Astrocyte of the cerebellum (primary cell): ENCODE results near the gene C1QC.

Experiments used
- DNase-seq: peaks from one replicate; pipeline ENCODE4 v3.0.0-alpha.2; 2011; ENCODE audit warnings: low read depth
- H3K4me3 ChIP-seq: 2 replicates; pipeline ENCODE4 v1.5.1; 2011; ENCODE audit warnings: mild to moderate bottlenecking, low read depth, low read length, moderate library complexity
- in situ Hi-C: cut with HindIII; loops from 2 replicates; pipeline ENCODE4 v1.10.0; 2017; ENCODE audit warnings: low sequenced_read_pairs
- TF ChIP-seq, protein P1 (sequence below): IDR thresholded peaks from 2 replicates; pipeline ENCODE4 v1.5.1; 2012; ENCODE audit warnings: low read length, low read depth, moderate library complexity, mild to moderate bottlenecking; ENCODE audit errors: missing control alignments

C1QC gene

GRCh38 chr1:22608361-22608760 lies 35.1 kb upstream of the C1QC start:
- in situ Hi-C loops = no loop called here
- no peak overlapping the region for H3K4me3 ChIP-seq
- DNase-seq = no peak
- TF ChIP-seq, protein P1, sequence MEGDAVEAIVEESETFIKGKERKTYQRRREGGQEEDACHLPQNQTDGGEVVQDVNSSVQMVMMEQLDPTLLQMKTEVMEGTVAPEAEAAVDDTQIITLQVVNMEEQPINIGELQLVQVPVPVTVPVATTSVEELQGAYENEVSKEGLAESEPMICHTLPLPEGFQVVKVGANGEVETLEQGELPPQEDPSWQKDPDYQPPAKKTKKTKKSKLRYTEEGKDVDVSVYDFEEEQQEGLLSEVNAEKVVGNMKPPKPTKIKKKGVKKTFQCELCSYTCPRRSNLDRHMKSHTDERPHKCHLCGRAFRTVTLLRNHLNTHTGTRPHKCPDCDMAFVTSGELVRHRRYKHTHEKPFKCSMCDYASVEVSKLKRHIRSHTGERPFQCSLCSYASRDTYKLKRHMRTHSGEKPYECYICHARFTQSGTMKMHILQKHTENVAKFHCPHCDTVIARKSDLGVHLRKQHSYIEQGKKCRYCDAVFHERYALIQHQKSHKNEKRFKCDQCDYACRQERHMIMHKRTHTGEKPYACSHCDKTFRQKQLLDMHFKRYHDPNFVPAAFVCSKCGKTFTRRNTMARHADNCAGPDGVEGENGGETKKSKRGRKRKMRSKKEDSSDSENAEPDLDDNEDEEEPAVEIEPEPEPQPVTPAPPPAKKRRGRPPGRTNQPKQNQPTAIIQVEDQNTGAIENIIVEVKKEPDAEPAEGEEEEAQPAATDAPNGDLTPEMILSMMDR = no peak

- TF ChIP-seq, protein P1 = no peak
- no peak for DNase-seq
- in situ Hi-C loops = no loop called here
- no peak overlapping the region for H3K4me3 ChIP-seq
Measured at GRCh38 chr1:22609291-22609690, 34.1 kb upstream of the C1QC start.

DNA sequence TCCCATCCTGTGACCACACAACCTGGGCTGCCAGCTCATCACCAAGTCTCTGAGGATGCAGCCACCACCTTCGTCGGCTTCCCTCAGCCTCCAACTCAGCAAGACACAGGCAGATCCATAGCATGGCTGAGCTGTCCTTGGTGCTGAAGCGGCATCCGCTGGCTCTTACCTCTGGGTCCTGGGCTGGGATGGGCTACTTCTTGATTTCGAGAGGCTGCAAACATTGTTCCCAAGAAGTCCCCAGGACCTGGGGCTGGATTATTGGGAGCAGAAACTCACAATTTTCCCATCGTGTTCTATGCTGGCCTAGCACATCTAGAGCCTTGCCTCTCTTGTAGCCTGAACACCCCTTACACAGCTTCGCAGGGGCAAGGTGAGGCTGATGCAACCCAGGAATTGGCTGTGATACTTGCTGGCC lies 31.9 kb upstream of the C1QC start:
- TF ChIP-seq, protein P1 = no peak
- H3K4me3 ChIP-seq = no peak overlapping the region
- peak; percentile 47 for DNase-seq
- in situ Hi-C loops = no loop called here

GRCh38 chr1:22612671-22613571 lies 30.5 kb upstream of the C1QC start:
- no peak overlapping the region for H3K4me3 ChIP-seq
- in situ Hi-C loops = no loop called here
- no peak for DNase-seq
- TF ChIP-seq, protein P1 = no peak

DNA sequence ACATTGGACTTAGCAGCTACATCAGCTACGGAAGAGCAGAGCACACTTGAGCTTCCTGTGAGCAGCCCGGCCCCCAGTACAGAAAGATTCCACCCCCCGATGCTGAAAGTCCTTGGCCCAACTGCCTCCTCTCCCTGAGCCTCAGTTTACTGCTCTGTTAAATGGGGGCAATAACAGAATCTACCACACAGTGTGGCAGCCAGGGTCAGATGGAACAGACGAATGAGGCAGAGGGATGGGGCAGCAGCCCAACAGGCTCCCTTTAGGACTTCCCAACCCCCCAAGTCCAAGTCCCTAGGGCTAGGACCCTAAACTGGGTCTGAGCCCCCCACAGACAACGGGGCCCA lies 29.9 kb upstream of the C1QC start:
- in situ Hi-C loops = no loop called here
- H3K4me3 ChIP-seq = no peak overlapping the region
- TF ChIP-seq, protein P1 = no peak
- no peak for DNase-seq

GRCh38 chr1:22613951-22614350 lies 29.5 kb upstream of the C1QC start:
- in situ Hi-C loops = no loop called here
- TF ChIP-seq, protein P1 = no peak
- H3K4me3 ChIP-seq = no peak overlapping the region
- DNase-seq = no peak
